K562 (cell line): ENCODE data around the gene OPA3. TPM values are rescaled to one million over a fixed set of nuclear protein-coding genes. Genes with fewer than 3 reads are reported as not detected.
A peak's percentile ranks its signal among the peaks of the same experiment; 100 is the strongest.

ENCODE experiments used
- ESRRA ChIP-seq: fragments of 450-650 bp; IDR thresholded peaks from 2 replicates; pipeline ENCODE4 v1.6.1; 2014; ENCODE audit warnings: low read depth, mild to moderate bottlenecking, moderate library complexity, borderline replicate concordance
- HCFC1 ChIP-seq: IDR thresholded peaks from 2 replicates; pipeline ENCODE4 v1.6.1; 2012; ENCODE audit warnings: low read depth, low read length, improper control_type of control experiment
- HDAC8 ChIP-seq: fragments of 450-650 bp; IDR thresholded peaks from 2 replicates; pipeline ENCODE4 v1.6.1; 2016; ENCODE audit warnings: mild to moderate bottlenecking, missing genetic modification characterization, moderate library complexity, missing compliant biosample characterization
- HNRNPK ChIP-seq: fragments of 200-400 bp; formaldehyde crosslinking; IDR thresholded peaks from one replicate; pipeline ENCODE4 v1.6.1; 2018; ENCODE audit warnings: mild to moderate bottlenecking, low read depth, low read length; ENCODE audit not compliant: poor library complexity, severe bottlenecking
- LARP7 ChIP-seq: fragments of 450-650 bp; IDR thresholded peaks from 2 replicates; pipeline ENCODE4 v1.6.1; 2016
- NFRKB ChIP-seq: fragments of 450-650 bp; IDR thresholded peaks from 2 replicates; pipeline ENCODE4 v1.6.1; 2016; ENCODE audit warnings: low read depth
- NR4A1 ChIP-seq, 2 experiments: fragments of 250-450 bp in 1 of 2; fragments of 450-650 bp in 1 of 2; sonication (Bioruptor Pico) in 1 of 2; IDR thresholded peaks; 2 replicates each; pipeline versions ENCODE4 v1.4.0 to v1.6.1; 2016 to 2020; ENCODE audit warnings: mild to moderate bottlenecking in 2 of 2, missing compliant biosample characterization in 1 of 2, missing genetic modification characterization in 1 of 2, moderate library complexity in 1 of 2
- PHF8 ChIP-seq: fragments of 200-600 bp; sonication (generic); IDR thresholded peaks from 2 replicates; pipeline ENCODE4 v1.6.1; 2012; ENCODE audit warnings: mixed run types, mild to moderate bottlenecking, inconsistent platforms, low read length, moderate library complexity, borderline replicate concordance
- PYGO2 ChIP-seq: fragments of 450-650 bp; IDR thresholded peaks from 2 replicates; pipeline ENCODE4 v1.6.1; 2016; ENCODE audit warnings: mild to moderate bottlenecking, missing genetic modification characterization, moderate library complexity, missing compliant biosample characterization
- RNF2 ChIP-seq: sonication (generic); IDR thresholded peaks from 2 replicates; pipeline ENCODE4 v1.6.1; 2016
- SLC30A9 ChIP-seq: fragments of 250-450 bp; sonication (Bioruptor Pico); IDR thresholded peaks from 2 replicates; pipeline ENCODE4 v1.8.0; 2022; ENCODE audit warnings: mild to moderate bottlenecking, moderate library complexity
- SPI1 ChIP-seq: IDR thresholded peaks from 2 replicates; pipeline ENCODE4 v1.6.1; 2011; ENCODE audit warnings: low read depth, low read length, control low read depth, borderline replicate concordance
- ZBTB1 ChIP-seq: sonication (generic); formaldehyde crosslinking; IDR thresholded peaks from 2 replicates; pipeline ENCODE4 v1.8.1; 2023; ENCODE audit warnings: missing genetic modification reagents, low read depth, mild to moderate bottlenecking, borderline replicate concordance
- polyA plus RNA-seq, 8 experiments: library from polyadenylated mRNA; depleted of rRNA in 4 of 8; stranded (reverse) in 5 of 8; unstranded in 3 of 8; fragments of >200 nt; fragmentation: Nextera tagmentation in 2 of 8; fragmentation: Illumina TruSeq in 1 of 8; extraction: Ambion mirVana in 2 of 8; extraction: Trizol in 1 of 8; gene quantifications; 2 replicates each; pipeline versions ENCODE4 v1.2.1 to v1.2.3, GENCODE V29; 2011 to 2014; ENCODE audit warnings: inconsistent platforms in 1 of 8, missing spikeins in 1 of 8
- total RNA-seq, 7 experiments: library from RNA; depleted of rRNA in 6 of 7; stranded (reverse); fragments of >200 nt in 6 of 7; fragmentation: Illumina TruSeq in 2 of 7; extraction: Trizol in 2 of 7; gene quantifications; 2 replicates each; pipeline versions ENCODE4 v1.2.1 to v1.2.3, GENCODE V29; 2011 to 2021; ENCODE audit warnings: low replicate concordance in 1 of 7
- TF ChIP-seq, protein P1 (sequence below): fragments of 450-650 bp; IDR thresholded peaks from 2 replicates; pipeline ENCODE4 v1.6.1; 2016; ENCODE audit warnings: missing biosample characterization, missing genetic modification characterization
- TF ChIP-seq, protein P2 (sequence below): sonication (generic); formaldehyde crosslinking; IDR thresholded peaks from 2 replicates; pipeline ENCODE4 v1.9.0; 2022; ENCODE audit warnings: mild to moderate bottlenecking, missing genetic modification reagents

OPA3 gene
- total and polyA plus RNA-seq, 9 of the 15 experiments (the other 6 are each of a cell fraction or from before 2014, with no cell fraction given): 1.4 to 18.8 (median 9.0) TPM

DNA sequence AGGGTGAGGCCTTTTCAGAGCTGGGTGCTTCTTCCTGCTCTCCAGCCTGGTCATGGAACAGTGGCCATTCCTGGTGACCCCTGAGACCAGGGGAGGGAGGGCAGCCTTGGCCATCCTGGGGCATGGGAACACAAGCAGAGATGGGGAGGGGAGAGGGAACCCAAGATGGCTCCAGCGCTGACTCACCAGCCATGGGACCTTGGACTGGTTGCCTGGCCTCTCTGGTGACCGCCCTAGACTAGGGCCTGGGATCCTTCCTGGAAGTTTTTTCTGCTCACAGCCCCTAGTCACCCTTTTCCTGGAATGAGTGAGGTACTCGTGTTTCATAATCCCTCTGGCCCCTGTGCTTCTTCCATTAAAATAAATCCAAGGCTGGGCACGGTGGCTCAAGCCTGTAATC, 3.3 kb upstream of the OPA3 start (continued):
- TF ChIP-seq PYGO2 (tag) (no peak), SPI1 (no peak), LARP7 (no peak), ZBTB1 (no peak), NFRKB (no peak), RNF2 (no peak), NR4A1 (CRISPR knock-in tag; IDR thresholded peaks at IDR 0.05) (no peak), NR4A1 (tag; IDR thresholded peaks at IDR 0.05) (peak; percentile 91), SLC30A9 (CRISPR knock-in tag) (no peak), HCFC1 (no peak), ESRRA (no peak), HDAC8 (tag) (peak; percentile 36; the same call in 1 of the 2 replicates), PHF8 (no peak), HNRNPK (no peak)
- TF ChIP-seq, protein P1, sequence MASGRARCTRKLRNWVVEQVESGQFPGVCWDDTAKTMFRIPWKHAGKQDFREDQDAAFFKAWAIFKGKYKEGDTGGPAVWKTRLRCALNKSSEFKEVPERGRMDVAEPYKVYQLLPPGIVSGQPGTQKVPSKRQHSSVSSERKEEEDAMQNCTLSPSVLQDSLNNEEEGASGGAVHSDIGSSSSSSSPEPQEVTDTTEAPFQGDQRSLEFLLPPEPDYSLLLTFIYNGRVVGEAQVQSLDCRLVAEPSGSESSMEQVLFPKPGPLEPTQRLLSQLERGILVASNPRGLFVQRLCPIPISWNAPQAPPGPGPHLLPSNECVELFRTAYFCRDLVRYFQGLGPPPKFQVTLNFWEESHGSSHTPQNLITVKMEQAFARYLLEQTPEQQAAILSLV (tag): 0 out of 2 replicates have a peak, but pooled peaks have one; percentile 13
- TF ChIP-seq, protein P2, sequence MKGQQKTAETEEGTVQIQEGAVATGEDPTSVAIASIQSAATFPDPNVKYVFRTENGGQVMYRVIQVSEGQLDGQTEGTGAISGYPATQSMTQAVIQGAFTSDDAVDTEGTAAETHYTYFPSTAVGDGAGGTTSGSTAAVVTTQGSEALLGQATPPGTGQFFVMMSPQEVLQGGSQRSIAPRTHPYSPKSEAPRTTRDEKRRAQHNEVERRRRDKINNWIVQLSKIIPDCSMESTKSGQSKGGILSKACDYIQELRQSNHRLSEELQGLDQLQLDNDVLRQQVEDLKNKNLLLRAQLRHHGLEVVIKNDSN (CRISPR knock-in tag): no peak
